ENCODE results near the gene FRMD5.
"Not testable (repeated sequence)": the region's sequence is repeated elsewhere in the genome, so short reads cannot be mapped to it uniquely, and the experiment has no call there.

Gene FRMD5

GRCh38 chr15:43859546-43859945 lies 335.5 kb downstream of the FRMD5 start:
- DNase-seq (ENCODE audit: low read depth) = no peak
- H3K4me3 ChIP-seq (ENCODE audit: low read length) = no peak overlapping the region
- no peak for TF ChIP-seq CTCF (conservative IDR thresholded peaks at IDR 0.05; ENCODE audit: low read length)

- no peak for TF ChIP-seq CTCF (conservative IDR thresholded peaks at IDR 0.05; ENCODE audit: low read length)
- no peak overlapping the region for H3K4me3 ChIP-seq (ENCODE audit: low read length)
- DNase-seq (ENCODE audit: low read depth) = peak; percentile 37
These were observed 340.3 kb downstream of the FRMD5 start for GRCh38 chr15:43854801-43855200.

GRCh38 chr15:43852607-43853006 lies 342.5 kb downstream of the FRMD5 start:
- no peak for TF ChIP-seq CTCF (conservative IDR thresholded peaks at IDR 0.05; ENCODE audit: low read length)
- DNase-seq (ENCODE audit: low read depth) = no peak
- no peak overlapping the region for H3K4me3 ChIP-seq (ENCODE audit: low read length)

GRCh38 chr15:43851251-43851650 lies 343.8 kb downstream of the FRMD5 start:
- no peak overlapping the region for H3K4me3 ChIP-seq (ENCODE audit: low read length)
- no peak for DNase-seq (ENCODE audit: low read depth)
- no peak for TF ChIP-seq CTCF (conservative IDR thresholded peaks at IDR 0.05; ENCODE audit: low read length)

GRCh38 chr15:43845421-43845820 lies 349.6 kb downstream of the FRMD5 start:
- H3K4me3 ChIP-seq (ENCODE audit: low read length) = no peak overlapping the region
- DNase-seq (ENCODE audit: low read depth) = no peak
- TF ChIP-seq CTCF (conservative IDR thresholded peaks at IDR 0.05; ENCODE audit: low read length) = no peak

- not testable (repeated sequence) for H3K4me3 ChIP-seq (ENCODE audit: low read length); DNase-seq (ENCODE audit: low read depth)
These were observed 362.6 kb downstream of the FRMD5 start for GRCh38 chr15:43832485-43832884.

- H3K4me3 ChIP-seq (ENCODE audit: low read length); DNase-seq (ENCODE audit: low read depth): not testable (repeated sequence)
These were observed 363.5 kb downstream of the FRMD5 start for GRCh38 chr15:43831519-43832052.

- not testable (repeated sequence) for H3K4me3 ChIP-seq (ENCODE audit: low read length); DNase-seq (ENCODE audit: low read depth)
These were observed 364.3 kb downstream of the FRMD5 start for GRCh38 chr15:43830691-43831275.

- DNase-seq (ENCODE audit: low read depth); H3K4me3 ChIP-seq (ENCODE audit: low read length): not testable (repeated sequence)
These were observed 365.0 kb downstream of the FRMD5 start for GRCh38 chr15:43829951-43830540.
